Ovary (tissue), 3 donors: ENCODE results near the gene TIMM17B.

Experiments
- EP300 ChIP-seq: sonication (generic); formaldehyde crosslinking; IDR thresholded peaks from one replicate; pipeline ENCODE4 v1.6.1; 2017; ENCODE audit warnings: antibody characterized with exemption
- TF ChIP-seq, protein P1 (sequence below), 3 donors: fragments of 450-650 bp in 2 of 3; fragments of 200-600 bp in 1 of 3; IDR thresholded peaks; one replicate each; pipeline versions ENCODE4 v1.5.1 to v1.8.0; 2016 to 2022; ENCODE audit warnings: antibody characterized with exemption in 3 of 3, mild to moderate bottlenecking in 1 of 3
- donor health status: DM: no; HTN: no; CAD: no.

- TF ChIP-seq, protein P1, sequence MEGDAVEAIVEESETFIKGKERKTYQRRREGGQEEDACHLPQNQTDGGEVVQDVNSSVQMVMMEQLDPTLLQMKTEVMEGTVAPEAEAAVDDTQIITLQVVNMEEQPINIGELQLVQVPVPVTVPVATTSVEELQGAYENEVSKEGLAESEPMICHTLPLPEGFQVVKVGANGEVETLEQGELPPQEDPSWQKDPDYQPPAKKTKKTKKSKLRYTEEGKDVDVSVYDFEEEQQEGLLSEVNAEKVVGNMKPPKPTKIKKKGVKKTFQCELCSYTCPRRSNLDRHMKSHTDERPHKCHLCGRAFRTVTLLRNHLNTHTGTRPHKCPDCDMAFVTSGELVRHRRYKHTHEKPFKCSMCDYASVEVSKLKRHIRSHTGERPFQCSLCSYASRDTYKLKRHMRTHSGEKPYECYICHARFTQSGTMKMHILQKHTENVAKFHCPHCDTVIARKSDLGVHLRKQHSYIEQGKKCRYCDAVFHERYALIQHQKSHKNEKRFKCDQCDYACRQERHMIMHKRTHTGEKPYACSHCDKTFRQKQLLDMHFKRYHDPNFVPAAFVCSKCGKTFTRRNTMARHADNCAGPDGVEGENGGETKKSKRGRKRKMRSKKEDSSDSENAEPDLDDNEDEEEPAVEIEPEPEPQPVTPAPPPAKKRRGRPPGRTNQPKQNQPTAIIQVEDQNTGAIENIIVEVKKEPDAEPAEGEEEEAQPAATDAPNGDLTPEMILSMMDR (IDR thresholded peaks at IDR 0.05): no peak
- TF ChIP-seq EP300: no peak
These were observed 4.7 kb downstream of the TIMM17B start for GRCh38 chrX:48892896-48893295.
